Ascending aorta (tissue), 2 donors: Measurements from ENCODE around the gene PRKCA. TPM values are rescaled to one million over a fixed set of nuclear protein-coding genes. Genes with fewer than 3 reads are reported as not detected.
A peak's percentile ranks its signal among the peaks of the same experiment; 100 is the strongest.

ENCODE experiments used
- DNase-seq, 2 donors: peaks; one replicate each; pipeline ENCODE4 v3.0.0-alpha.2; 2019; ENCODE audit warnings: low spot score in 2 of 2
- H3K27ac ChIP-seq, 2 donors: fragments of 200-600 bp; sonication (generic); one replicate each; pipeline ENCODE4 v1.5.1; 2016 to 2017; ENCODE audit warnings: mild to moderate bottlenecking in 1 of 2
- H3K27me3 ChIP-seq: fragments of 200-600 bp; sonication (generic); one replicate; pipeline ENCODE4 v1.5.1; 2017
- H3K36me3 ChIP-seq, 2 donors: fragments of 200-600 bp; sonication (generic); one replicate each; pipeline ENCODE4 v1.5.1; 2016
- H3K4me1 ChIP-seq, 2 donors: fragments of 200-600 bp; sonication (generic); one replicate each; pipeline ENCODE4 v1.5.1; 2016 to 2017; ENCODE audit warnings: mild to moderate bottlenecking in 1 of 2
- H3K4me3 ChIP-seq, 2 donors: fragments of 200-600 bp; sonication (generic); one replicate each; pipeline ENCODE4 v1.5.1; 2016 to 2017; ENCODE audit warnings: mild to moderate bottlenecking in 1 of 2
- H3K9me3 ChIP-seq, 2 donors: fragments of 200-600 bp; sonication (generic); one replicate each; pipeline ENCODE4 v1.5.1; 2016
- intact Hi-C: fragments of 100-400 bp; cut with DNase I; formaldehyde crosslinking; loops from one replicate; pipeline ENCODE4 v1.15.1; 2023
- total RNA-seq: library from RNA; depleted of rRNA; stranded (reverse); fragments of >200 nt; gene quantifications from one replicate; pipeline ENCODE4 v1.1.0, GENCODE V29; 2016
- TF ChIP-seq, protein P1 (sequence below), 3 experiments: fragments of 200-600 bp in 2 of 3; fragments of 450-650 bp in 1 of 3; sonication (generic) in 2 of 3; IDR thresholded peaks; one replicate each; pipeline ENCODE4 v1.5.1; 2016 to 2019; ENCODE audit warnings: antibody characterized with exemption in 3 of 3, mild to moderate bottlenecking in 1 of 3, moderate library complexity in 1 of 3

PRKCA gene
- total RNA-seq, 1 donor from 2014 or later, result 3.2 TPM

DNA sequence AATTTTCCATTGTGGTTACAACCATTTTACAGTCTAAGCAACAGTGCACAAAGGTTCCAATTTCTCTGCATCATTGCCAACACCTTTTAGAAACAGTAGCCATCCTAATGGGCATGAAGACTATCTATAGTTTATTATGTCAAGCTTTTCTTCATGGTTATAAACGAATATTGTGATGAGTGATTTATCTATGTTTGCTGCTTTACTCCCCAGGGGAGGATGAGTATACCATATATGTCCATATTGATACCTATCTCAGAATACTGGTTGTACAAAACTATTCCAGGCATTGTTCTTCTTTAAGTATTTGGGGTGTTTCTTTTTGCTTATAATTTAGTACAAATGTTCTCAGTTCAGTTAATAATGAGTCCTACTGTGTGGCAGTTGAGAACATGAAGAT is 98.3 kb downstream of the PRKCA start:
- intact Hi-C loops, result no loop called here
- H3K27me3 ChIP-seq, result no peaks in the 10 kb centered on the region
- H3K36me3 ChIP-seq, result no peaks in the 10 kb centered on the region
- peaks cover 0 to 3% of the 10 kb centered on the region in 2 donors for H3K4me1 ChIP-seq
- H3K9me3 ChIP-seq, result no peaks in the 10 kb centered on the region
- H3K4me3 ChIP-seq, result no peak overlapping the region
- DNase-seq, result no peak
- no peak overlapping the region for H3K27ac ChIP-seq
- TF ChIP-seq, protein P1, sequence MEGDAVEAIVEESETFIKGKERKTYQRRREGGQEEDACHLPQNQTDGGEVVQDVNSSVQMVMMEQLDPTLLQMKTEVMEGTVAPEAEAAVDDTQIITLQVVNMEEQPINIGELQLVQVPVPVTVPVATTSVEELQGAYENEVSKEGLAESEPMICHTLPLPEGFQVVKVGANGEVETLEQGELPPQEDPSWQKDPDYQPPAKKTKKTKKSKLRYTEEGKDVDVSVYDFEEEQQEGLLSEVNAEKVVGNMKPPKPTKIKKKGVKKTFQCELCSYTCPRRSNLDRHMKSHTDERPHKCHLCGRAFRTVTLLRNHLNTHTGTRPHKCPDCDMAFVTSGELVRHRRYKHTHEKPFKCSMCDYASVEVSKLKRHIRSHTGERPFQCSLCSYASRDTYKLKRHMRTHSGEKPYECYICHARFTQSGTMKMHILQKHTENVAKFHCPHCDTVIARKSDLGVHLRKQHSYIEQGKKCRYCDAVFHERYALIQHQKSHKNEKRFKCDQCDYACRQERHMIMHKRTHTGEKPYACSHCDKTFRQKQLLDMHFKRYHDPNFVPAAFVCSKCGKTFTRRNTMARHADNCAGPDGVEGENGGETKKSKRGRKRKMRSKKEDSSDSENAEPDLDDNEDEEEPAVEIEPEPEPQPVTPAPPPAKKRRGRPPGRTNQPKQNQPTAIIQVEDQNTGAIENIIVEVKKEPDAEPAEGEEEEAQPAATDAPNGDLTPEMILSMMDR (IDR thresholded peaks at IDR 0.05), result no peak

DNA sequence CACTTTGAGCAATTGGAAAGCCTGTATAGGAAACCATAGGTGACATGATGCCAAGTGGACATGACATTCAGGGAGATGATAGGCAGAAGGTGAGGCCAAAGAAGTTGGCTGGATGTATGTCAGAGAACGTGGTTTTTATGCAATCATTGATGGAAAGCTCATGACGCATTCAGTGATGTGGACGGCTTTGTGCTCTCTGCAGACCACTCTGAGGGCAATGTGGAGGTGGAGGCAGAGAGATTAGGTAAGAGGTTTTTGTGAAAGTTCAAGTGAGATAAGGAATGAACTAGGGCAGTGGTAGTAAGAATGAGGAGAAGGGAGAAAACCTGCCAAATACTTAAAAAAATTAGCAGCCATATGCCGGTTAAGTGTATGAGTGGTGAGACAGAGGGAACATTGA is 99.0 kb downstream of the PRKCA start:
- DNase-seq, result no peak
- intact Hi-C loops, result no loop called here
- Histone ChIP-seq H3K9me3 (no peaks in the 10 kb centered on the region), H3K36me3 (no peaks in the 10 kb centered on the region), H3K4me3 (no peak overlapping the region), H3K27me3 (no peaks in the 10 kb centered on the region), H3K27ac (no peak overlapping the region), H3K4me1 (peaks cover 0 to 3% of the 10 kb centered on the region in 2 donors)
- TF ChIP-seq, protein P1 (IDR thresholded peaks at IDR 0.05), result no peak

DNA sequence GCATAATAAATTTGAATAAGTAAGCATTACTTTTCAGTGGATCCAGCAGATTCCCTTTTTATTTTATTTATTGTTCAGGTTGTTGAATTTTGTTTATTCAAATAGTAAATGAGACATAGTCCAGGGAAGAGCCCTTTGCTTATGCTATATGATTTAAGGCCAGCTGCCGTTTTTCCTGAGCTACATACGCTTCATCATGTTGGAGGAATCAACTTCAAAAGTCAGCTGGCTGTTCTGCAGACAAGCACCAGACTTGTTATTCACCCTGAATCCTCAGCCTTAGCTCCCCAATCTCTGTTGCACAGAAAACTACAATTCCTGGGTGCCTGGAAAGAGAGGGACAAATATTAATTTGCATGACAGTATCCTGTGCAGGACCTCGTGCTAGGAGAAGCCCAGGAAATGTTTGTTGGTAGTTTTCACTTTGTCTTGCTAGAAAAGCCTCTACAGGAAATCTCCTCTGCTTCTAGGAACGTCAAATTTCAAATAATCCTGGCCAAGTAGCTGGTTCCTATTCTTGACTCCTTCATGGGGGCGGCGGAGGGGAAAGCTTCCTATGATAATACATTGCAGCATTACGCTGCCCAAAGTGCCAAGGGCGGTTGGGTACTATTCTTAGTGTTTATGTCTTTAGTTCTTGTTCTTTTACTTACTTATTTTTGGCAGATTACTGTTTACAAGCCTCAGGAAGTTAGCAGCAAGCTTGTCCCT is 101.6 kb downstream of the PRKCA start:
- TF ChIP-seq, protein P1 (IDR thresholded peaks at IDR 0.05), result no peak
- intact Hi-C loops, result no loop called here
- Histone ChIP-seq H3K27ac (no peak overlapping the region), H3K4me1 (peaks cover 0 to 3% of the 10 kb centered on the region in 2 donors), H3K9me3 (no peaks in the 10 kb centered on the region), H3K36me3 (no peaks in the 10 kb centered on the region), H3K4me3 (peak overlapping the region in 1 of 2 donors; percentile 5), H3K27me3 (no peaks in the 10 kb centered on the region)
- no peak for DNase-seq

DNA sequence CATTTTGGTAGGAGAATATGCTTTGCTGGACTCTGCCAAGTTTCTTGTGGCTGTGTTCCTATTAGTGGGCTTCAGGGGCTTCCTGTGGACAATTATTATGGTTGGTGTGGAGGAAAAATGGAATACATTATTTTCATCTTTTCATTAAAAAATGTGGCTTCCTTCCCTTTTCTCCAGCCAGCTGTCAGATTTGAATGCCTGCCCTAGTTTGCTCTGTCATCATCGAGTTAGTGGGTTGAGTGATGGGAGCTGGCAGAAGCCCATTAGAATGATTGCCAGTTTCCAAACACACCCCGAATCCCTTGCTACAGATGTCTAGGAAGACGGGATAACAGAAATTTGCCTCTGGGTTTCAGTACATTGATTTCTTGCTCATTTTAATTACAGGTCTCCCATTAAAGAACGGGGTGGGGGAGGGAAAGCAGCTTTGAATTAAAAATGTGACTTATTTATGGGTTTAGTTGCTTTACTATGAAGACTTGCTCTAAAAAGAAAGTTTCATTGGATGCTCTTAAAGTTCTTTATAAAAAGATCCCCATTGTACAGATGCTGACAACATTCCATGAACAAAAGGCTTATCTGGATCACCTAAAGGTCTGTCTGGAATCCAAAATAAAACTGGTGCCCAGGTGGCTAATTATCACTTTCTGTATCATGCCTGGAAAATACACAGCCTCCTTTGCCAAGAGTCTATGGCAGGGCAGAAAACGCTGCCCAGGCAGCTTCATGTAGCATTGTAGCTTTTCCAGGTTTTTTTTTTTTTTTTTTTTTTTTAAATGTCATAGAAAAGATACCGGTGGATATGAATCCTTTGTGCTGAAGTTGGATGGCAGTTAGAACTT is 103.6 kb downstream of the PRKCA start:
- Histone ChIP-seq H3K36me3 (no peaks in the 10 kb centered on the region), H3K27ac (no peak overlapping the region), H3K27me3 (no peaks in the 10 kb centered on the region), H3K9me3 (no peaks in the 10 kb centered on the region), H3K4me3 (no peak overlapping the region), H3K4me1 (peaks cover 0 to 3% of the 10 kb centered on the region in 2 donors)
- intact Hi-C loops, result no loop called here
- DNase-seq, result no peak
- TF ChIP-seq, protein P1 (IDR thresholded peaks at IDR 0.05), result no peak

DNA sequence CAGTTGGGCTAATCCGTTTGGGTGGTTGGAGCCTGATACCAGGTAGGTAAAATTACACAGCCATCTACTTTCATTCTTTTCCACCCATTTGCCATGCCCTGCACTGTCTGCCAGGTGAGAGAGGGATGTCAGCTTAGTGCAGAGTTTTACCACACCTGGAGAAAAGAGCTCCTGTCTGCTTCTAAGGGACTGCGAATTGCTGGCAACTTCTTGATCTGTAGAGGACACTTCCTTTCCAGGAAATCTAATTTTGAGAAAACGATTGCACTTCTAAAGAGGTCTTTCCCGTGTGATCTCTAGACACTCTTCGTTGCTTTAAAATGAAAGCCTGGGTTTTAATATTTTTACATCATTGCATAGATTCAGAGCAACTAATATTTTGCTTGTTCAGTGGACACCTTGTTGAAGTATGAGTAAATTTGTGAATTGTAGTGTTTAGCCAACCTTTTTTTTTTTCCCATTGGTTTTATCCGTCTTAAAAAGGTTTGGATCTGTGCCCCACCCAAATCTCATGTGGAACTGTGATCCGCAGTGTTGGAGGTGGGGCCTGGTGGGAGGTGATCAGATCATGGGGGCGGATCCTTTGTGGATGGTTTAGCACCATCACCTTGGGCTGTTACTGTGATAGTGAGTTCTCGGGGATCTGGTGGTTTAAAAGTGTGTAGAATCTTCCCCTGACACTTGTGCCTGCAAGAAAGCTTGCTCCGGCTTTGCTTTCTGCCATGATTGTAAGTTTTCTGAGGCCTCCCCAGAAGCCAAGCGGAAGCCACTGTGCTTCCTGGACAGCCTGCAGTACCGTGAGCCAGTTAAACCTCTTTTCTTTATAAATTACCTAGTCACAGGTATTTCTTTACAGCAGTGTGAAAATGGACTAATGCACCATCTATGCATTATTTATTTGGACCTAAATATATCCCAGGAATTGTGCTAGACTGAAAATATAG is 104.6 kb downstream of the PRKCA start:
- no peaks in the 10 kb centered on the region for H3K27me3 ChIP-seq
- H3K4me3 ChIP-seq, result no peak overlapping the region
- no peaks in the 10 kb centered on the region for H3K36me3 ChIP-seq
- DNase-seq, result no peak
- H3K4me1 ChIP-seq, result peaks cover 0 to 3% of the 10 kb centered on the region in 2 donors
- H3K9me3 ChIP-seq, result no peaks in the 10 kb centered on the region
- TF ChIP-seq, protein P1 (IDR thresholded peaks at IDR 0.05), result no peak
- intact Hi-C loops, result no loop called here
- no peak overlapping the region for H3K27ac ChIP-seq
